ENCODE measurements around the gene SLC2A13.
A peak's percentile ranks its signal among the peaks of the same experiment; 100 is the strongest.
"Not testable (repeated sequence)": the region's sequence is repeated elsewhere in the genome, so short reads cannot be mapped to it uniquely, and the experiment has no call there.

SLC2A13 gene

DNA sequence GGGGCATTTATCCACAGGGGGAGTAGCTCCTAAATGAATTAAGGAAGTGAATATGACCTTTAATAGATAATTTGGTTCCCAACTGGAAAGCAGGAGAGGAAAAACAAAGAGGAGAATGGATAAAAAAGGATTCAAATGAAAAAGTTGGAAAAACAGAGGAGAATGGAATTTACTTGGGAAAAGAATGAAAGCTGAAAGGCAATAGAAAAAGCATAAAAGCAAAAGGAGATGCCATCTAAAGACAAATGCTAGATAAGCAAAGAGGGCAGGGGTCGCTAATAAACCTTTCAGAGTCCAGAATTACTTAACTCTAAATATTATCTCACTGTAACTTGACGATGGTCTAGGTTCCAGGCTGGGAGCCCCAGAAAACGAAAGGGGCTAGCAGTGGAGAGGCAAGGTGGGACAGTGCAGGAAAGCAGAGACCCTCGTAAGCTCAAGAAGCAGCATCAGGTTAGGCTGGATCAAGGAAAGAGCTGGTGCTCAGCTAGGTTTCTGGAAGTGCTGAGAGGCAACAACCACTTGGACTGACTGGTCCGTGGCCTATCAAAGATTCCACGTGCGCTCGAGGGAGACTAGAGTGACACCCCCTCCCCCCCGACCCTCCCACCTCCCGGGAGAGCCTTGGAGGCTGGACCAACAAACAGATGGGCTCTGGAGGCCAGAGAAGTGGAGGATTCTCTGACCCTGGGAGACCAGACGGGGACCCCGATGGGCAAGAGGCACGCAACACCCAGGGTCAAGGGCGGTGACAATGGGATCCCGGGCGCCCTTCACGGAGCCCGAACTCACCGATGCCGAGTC, 1.2 kb downstream of the SLC2A13 start:
- DNase-seq, result peak in 1 of 2 donors; percentile 2

DNA sequence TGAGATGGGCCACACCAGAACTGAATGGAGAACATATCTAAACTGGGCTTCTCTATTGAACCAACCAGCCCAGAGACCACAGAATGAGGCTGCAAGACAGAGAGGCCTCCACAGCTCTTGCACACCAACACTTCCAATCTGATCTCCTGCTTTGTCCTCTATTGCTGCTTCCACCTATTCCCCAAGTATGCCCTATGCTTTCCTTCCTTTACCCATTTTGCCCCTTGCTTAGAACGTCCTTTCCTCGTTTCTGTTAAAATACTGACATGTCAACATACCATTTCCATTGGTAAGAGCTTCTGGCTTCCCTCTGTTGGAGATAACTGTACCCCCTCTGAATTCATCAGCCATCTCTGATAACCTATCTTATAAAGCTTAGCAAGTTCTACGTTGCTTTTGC, 2.8 kb downstream of the SLC2A13 start:
- DNase-seq, result no peak

DNA sequence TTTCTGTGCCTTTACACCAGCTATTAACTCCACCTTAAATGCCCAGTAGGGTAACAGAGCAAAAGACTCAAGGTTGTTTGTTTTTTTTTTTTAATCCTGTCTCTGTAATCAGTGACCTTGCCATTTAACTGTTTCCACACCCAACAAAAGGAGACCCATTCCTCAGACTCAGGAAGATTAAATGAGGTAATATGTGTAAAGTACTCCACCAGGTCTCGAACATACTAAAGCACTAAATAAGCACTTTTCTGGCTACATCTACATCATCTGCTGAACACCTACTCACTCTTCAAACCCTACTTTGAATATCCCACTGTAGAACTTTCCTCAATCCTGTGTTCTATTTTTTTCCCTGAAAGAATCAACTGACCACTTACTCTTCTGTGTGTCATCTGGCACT, 4.1 kb downstream of the SLC2A13 start:
- DNase-seq, result no peak

DNA sequence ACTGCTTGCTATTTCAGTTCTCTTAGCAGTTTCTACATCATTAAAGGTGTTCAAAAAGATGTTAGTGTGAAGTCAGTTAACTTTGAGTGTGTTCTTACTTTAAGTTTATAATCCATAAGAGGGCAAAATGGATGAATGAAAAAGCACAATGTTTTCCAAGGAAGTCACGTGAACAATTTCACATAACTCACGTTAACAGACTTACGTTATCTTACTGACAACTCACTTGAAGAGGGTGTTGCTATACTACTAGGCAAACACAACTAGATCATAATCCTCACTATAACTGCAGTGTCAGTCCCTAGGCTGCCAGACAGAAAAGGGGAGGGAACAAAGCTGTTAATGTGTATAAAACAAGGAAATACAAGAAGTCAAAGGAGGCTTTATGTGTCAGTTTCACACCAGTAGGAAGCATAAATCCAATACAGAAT, 6.4 kb downstream of the SLC2A13 start:
- no peak for DNase-seq

DNA sequence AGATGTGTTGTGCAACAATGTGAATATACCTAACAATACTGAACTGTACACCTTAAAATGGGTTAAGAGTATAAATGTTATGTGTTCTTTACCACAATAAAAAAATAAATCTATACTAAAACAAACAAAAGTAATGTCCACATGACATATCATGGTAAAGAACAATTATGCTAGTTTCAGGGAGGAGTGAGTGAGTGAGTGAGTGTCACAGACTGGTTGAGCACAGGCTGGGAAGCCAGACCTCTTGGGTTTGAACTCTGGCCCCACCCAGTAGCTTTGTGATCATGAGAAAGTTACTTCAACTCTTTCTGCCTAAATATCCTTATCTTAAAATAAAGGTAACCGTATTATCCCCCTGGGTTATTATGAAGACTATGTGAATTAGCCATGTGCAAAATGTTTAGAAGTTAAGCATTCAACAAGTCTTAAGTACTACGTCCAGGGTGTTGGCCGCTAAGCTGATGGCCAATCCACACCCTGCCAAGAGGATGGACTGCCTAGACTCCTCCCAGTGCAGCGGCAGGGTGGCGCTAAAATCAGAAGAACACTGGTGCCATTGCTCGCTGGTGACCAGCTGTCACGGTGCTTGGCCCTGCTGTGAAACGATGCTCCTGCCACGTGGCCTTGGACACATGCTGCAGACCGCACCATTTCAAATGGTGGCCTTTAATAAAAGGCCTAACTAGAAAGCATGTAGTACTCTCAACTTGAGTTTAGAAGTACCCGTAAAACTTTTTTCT, 7.3 kb downstream of the SLC2A13 start:
- DNase-seq, result no peak

DNA sequence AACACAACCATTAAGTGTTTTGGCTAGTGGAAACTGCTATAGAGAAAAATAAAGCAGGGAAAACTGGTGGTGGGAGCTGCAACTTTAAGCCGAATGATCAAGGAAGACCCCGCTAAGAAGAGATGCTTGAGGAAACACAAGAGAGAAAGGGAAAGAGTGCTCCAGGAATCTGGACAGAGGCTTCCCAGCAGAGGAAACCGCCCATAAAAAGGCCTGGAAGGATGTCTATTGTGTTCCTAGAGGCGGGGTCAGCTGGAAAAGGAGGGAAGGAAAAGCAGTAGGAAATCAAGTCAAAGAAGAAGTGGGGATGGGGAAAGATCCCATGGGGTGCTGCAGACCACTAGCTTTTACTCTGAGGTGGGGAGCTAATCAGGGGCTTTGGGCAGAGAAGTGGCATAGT, 12.4 kb downstream of the SLC2A13 start:
- DNase-seq, result no peak

DNA sequence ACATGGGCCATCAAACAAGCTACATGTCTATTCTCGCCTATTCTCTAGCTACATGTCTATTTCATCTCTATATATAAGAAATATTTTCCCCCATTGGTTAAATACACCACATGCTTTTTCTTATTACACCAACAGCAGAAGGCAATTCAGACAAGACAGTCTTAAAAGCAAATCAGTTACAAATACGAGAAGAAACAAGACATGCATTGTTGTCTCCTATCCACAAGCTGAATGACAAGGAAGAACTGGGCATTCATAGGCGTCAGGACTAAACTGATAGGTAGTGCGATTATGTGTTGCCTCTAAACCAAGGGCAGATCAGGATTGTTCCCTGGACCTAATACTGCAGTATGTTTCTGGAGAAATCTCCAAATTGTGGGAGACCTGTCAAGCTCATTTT, 19.4 kb downstream of the SLC2A13 start:
- DNase-seq, result no peak

DNA sequence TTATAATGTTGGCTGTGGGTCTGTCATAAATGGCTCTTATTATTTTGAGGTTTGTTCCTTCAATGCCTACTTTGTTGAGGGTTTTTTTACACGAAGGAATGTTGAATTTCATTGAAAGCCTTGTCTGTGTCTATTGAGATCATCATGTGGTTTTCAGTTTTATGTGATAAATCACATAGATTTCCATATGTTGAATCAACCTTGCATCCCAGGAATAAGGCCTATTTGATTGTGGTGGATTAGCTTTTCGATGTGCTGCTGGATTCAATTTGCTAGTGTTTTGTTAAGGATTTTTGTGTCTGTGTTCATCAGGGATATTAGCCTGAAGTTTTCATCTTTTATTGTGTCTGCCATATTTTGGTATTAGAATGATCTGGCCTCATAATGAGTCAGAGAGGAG, 27.6 kb downstream of the SLC2A13 start:
- DNase-seq, result no peak

DNA sequence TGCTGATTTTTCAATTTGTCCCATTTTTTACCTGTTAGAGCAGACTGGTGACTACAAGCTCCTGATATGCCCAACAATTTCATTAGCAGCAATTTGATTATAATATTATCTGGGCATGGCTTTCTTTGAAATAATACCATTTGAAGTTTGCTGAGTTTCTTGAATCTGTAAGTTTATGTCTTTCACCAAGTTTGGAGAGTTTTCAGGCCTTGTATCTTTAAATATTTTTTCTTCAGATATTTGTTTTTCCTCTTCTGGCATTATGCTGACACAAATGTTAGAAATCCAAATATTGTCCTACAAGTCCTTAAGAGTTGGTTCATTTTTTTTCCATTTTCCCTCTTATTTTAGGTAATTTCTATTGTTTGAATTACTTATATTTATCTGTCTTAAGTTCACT, 30.4 kb downstream of the SLC2A13 start:
- DNase-seq, result no peak

DNA sequence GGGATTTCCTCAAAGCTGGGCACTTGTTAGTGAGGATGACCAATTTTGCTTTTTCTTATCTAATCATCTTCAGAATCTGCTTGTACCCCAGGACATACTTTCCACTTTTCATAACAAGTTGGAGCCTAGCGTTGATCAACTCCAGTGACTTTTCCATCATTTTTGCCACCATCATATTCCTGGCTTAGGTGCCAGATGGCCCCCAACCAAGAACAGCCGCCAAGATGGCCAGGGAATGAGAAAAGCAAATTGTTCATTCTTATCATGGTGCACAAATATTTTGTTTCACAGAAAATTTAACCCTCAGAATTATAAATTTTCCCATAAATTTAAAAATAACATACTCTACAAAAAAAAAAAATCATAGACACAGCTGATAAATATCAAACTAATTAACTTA, 37.5 kb downstream of the SLC2A13 start:
- no peak for DNase-seq

DNA sequence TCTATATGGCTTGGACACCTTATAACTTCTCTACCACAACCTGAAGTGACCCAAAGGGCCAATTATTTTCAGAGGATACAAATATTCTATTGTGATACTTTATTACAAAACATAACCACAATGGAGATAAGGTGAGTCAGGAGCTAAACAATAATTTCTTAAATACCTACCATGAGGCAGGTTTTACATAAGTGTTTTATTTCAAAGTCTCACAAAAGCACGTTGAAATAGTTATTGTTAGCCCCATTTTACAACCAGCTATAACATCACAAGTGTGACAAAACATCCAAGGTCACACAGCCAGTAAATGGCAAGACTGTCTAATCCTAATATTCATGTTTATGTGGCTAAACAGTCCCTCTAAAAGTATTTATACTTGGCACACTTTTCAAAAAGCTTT, 40.2 kb downstream of the SLC2A13 start:
- DNase-seq, result no peak

DNA sequence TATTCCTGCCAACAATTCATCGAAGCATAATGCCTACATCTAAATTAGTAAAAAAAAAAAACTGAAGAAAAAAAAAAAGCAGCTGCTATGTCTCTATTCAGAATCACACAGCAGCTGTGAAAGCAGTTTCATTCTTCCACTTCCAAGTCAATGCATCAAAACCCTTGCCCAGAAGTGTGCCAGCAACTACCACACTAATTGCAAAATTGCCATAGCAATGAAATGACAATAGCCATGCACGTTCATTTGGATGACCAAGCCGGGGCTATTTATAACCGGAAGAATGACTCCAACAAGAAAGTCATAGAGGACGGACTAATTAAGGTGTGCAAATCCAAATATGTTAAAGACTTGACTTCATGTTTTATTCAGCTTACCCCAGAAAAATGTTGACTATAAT, 42.5 kb downstream of the SLC2A13 start:
- DNase-seq, result no peak

DNA sequence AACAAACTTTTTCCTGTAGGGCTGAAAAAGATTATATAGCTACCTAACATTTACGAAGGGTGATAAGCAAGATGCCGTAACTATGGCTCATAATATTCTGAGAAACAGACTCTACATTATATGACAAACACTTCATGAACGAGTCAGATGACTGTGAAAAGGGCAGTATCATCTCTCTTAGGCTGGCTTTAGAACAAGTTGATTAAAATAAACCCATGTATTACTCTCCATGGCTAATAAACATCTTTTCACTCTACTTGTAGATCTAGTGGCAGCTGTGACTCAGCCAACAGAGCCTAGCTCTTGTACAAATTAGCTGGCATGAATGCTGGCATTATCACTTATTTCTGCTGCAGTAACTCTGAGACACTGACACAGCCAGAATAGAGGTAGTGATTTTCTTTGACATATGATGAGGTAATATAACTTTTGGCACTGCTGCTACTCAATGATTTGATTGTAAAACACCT, 47.1 kb downstream of the SLC2A13 start:
- no peak for DNase-seq

DNA sequence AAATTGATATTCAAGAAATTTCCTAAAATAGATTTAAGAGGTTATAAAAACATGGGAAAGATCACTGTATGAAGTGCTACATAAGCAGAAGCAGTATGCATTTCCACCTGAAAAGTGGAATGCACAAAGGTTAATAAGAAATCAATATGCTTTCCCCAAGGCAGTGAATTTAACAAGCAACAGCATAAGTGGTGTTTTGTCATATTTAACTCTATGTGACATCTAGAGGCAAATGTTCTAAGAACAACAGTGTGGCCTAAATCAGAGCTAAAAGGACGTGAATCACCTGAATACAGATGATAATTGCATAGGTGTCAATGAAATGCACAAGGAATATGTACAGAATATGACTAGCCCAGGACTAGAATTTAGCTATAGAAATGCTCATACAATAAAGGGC, 49.5 kb downstream of the SLC2A13 start:
- no peak for DNase-seq

DNA sequence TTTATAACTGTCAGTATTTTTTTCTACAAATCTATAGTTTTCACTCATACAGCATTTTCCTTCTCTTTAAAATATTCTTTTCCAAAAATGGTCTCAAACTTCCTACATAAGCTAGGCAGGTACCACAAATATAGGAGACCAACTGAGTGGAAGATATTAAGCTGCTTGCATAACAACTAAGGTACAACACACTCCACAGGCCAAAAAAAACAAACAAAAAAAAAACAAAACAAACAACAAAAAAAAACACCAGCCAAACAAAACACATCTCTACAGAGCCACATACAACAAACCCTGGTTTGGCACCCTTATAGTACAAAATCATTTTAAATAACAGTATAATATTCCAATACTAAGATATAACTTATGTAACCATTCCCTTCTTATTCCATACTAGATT, 50.1 kb downstream of the SLC2A13 start:
- DNase-seq, result no peak

DNA sequence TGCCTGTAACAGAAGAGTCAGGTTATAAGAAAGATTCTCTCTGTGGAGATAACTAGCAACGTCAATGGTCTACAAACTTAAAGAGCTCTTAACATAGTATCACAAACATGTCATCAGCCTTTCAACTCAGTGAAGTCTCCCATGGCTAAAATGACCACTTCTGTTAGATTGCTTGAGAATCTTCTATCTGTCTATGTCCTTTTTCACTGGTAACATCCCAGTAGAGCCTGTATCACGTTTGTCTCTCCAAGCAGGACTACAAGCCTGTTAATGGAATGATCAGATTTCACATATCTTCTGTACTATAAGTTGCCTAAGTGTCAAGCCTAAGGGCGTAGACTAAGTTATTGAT, 50.7 kb downstream of the SLC2A13 start:
- no peak for DNase-seq

DNA sequence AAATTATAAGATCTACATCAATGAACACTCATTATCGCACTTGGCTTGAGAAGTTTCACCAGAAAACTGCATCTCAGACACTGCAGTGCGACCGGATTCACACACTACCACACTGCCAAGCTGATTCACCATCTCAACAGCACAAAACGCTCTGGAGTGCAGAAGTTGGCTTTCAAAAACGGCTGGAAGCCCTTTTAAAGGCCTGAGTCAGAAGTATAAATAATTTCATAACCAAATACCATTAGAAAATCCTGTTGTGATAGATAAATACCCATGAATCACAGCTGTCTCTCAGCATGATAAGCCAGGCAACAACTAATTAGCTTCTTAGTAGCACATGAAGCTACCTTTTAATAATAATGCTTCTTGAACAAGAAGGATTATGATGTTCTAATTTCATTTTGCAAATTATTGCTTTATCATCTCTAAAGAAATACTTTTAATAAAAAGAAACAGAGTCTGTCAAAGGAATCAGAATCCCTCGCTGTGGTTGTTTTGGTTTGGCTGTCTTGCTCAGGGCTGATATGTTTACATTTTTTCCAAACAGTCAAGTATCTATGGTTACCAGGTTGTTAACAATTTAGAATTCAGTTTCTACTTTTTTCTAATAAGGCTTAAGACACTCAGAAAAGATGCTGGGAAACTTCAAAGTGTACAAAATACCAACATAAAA, 51.2 kb downstream of the SLC2A13 start:
- no peak for DNase-seq

DNA sequence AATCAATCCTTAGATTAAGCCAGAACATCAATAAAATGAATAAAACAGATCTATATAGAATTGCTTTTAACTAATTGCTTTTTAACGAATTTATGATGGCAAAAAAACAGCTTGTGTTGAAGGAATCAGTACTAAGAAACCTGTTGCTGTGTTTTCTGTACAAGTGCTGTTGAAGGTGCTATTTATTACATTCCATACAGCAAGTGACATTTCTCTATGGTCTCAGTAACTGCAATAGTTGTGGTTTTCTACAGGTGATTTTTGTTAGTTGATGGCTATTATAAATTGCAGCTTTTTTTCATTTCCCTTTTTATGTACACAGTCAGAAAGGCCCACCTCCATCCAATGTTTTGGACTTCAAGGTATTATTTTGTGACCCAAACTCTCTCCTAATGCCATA, 56.6 kb downstream of the SLC2A13 start:
- DNase-seq, result no peak

DNA sequence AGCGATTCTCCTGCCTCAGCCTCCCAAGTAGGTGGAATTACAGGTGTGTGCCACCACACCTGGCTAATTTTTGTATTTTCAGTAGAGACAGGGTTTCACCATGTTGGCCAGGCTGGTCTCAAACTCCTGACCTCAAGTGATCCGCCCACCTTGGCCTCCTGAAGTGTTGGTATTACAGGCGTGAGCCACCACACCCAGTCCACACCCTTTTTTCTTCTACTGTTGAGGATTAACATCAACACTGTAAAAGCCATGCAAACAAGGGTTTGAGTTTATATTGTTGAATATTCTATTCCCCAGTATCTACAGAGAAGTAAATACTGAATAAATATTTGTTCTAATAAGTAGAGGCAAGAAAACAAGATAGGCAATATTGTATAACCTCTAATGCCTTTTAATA, 58.9 kb downstream of the SLC2A13 start:
- not testable (repeated sequence) for DNase-seq

DNA sequence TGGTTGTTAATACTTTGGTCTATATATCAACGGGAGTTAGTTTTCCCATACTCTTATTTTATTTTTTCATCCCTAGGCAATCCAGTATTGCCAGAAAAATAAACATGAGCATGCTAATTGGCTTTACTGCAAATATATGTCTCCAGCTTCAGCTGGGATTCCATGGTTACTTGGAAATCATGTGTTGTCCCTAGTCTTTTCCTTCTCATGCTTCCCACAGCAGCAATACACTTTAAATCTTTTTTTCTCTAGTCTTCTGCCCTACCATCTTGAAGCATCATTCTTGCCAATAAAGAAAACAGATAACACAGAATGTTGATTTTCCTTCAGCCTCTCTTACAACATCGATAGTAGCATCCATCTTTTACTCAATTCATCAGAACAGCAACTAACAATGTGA, 60.2 kb downstream of the SLC2A13 start:
- DNase-seq, result no peak

DNA sequence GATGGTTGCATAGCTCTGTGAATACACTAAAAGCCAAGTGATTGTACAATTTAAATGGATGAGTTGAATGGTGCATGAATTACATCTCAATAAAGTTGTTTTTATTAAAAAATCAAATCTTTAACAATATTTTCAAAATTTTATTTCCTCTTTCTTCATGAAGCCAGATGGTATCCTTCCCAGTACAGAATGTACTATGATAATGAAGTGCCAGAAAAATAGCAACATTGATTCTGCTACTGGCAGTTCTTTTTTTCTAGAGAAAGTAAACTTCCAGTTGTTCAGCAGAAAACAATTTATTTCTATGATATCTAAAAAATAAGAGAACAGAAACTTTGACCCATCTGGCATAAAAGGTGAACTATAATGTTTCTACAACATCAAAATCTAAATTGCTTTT, 61.5 kb downstream of the SLC2A13 start:
- no peak for DNase-seq

DNA sequence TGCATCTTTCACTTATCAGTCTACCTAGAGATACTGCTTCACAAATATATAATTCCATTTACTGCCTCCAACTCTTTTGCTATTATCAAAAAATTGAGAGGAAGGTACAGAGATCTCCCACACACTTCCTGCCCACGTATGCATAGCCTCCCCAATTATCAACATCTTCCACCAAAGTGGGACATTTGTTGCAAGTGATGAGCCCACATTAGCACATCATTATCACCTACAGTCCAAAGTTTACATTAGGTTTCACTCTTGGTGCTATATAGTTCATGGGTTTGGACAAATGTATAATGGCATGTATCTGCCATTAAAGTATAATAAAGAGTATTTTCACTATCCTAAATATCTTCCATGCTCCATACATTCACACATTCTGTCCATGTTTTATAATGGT, 66.3 kb downstream of the SLC2A13 start:
- DNase-seq, result no peak

DNA sequence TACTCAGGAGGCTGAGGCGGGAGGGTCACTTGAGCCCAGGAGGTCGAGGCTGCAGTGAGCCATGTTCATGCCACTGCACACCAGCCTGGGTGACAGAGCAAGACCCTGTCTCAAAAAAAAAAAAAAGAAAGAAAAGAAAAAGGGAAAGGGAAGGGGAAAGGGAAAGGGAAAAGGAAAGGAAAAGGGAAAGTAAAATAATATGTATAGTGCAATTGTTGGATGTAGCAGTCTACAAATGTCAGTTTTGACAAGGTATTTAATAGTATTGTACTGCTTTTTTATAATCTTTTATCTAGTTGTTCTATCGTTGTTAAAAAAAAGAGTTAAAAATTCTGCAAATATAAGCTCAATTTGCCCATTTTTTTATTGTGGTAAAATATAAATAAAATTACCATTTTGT, 67.3 kb downstream of the SLC2A13 start:
- no peak for DNase-seq

DNA sequence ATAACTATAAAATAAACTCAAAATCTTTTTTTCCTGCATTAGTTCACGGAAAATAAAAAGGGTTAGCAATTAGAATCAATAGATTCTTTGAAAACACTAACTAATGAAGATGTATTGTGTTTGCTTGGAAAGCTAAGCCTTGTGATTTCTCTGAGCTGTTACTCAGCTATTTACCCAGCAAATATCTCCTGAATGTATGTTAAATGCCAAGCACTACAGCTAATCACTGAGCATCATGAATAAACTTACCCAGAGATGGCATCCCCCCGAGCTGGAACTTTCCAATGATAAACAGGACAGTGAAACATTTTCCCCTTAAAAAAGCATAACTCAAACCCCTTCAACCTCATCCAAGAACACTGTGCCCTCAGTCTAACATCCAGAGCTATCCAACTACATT, 71.2 kb downstream of the SLC2A13 start:
- DNase-seq, result no peak
